ENCODE measurements around the gene GNA12.

Gene GNA12

GRCh38 chr7:2691011-2691707, 152.9 kb downstream of the GNA12 start:
- no peak for TF ChIP-seq CTCF (IDR thresholded peaks at IDR 0.05; ENCODE audit: insufficient read depth, low read depth, low read length, missing control alignments)
- no peak for DNase-seq (ENCODE audit: low read depth)
- H3K4me3 ChIP-seq (ENCODE audit: low read length): no peak overlapping the region

- H3K4me3 ChIP-seq (ENCODE audit: low read length): no peak overlapping the region
- DNase-seq (ENCODE audit: low read depth): no peak
- no peak for TF ChIP-seq CTCF (IDR thresholded peaks at IDR 0.05; ENCODE audit: insufficient read depth, low read depth, low read length, missing control alignments)
These were observed 154.0 kb downstream of the GNA12 start for GRCh38 chr7:2689951-2690705.

GRCh38 chr7:2689343-2689847, 154.7 kb downstream of the GNA12 start:
- no peak overlapping the region for H3K4me3 ChIP-seq (ENCODE audit: low read length)
- DNase-seq (ENCODE audit: low read depth): no peak
- TF ChIP-seq CTCF (IDR thresholded peaks at IDR 0.05; ENCODE audit: insufficient read depth, low read depth, low read length, missing control alignments): no peak

- DNase-seq (ENCODE audit: low read depth): no peak
- TF ChIP-seq CTCF (IDR thresholded peaks at IDR 0.05; ENCODE audit: insufficient read depth, low read depth, low read length, missing control alignments): no peak
- no peak overlapping the region for H3K4me3 ChIP-seq (ENCODE audit: low read length)
These were observed 155.4 kb downstream of the GNA12 start for GRCh38 chr7:2688409-2689342.

GRCh38 chr7:2687881-2688318, 156.2 kb downstream of the GNA12 start, which contains the start of gene AMZ1:
Gene AMZ1 (plus strand): TSS chr7:2688202. CDS start chr7:2700452, 12,250 bp downstream.
- no peak for DNase-seq (ENCODE audit: low read depth)
- no peak for TF ChIP-seq CTCF (IDR thresholded peaks at IDR 0.05; ENCODE audit: insufficient read depth, low read depth, low read length, missing control alignments)
- no peak within 1 kb of the TSS for H3K4me3 ChIP-seq (ENCODE audit: low read length)

GRCh38 chr7:2687338-2687869, 156.7 kb downstream of the GNA12 start:
- no peak for TF ChIP-seq CTCF (IDR thresholded peaks at IDR 0.05; ENCODE audit: insufficient read depth, low read depth, low read length, missing control alignments)
- H3K4me3 ChIP-seq (ENCODE audit: low read length): no peak overlapping the region
- no peak for DNase-seq (ENCODE audit: low read depth)

Measured in epithelial cell of esophagus (primary cell).